Kidney capillary endothelial cell (primary cell): ENCODE data around the gene CFHR2.
"Not testable (repeated sequence)": the region's sequence is repeated elsewhere in the genome, so short reads cannot be mapped to it uniquely, and the experiment has no call there.

Experiments
- DNase-seq: peaks from one replicate; pipeline ENCODE4 v3.0.0-alpha.2; 2018; ENCODE audit warnings: low spot score

The CFHR2 gene

DNA sequence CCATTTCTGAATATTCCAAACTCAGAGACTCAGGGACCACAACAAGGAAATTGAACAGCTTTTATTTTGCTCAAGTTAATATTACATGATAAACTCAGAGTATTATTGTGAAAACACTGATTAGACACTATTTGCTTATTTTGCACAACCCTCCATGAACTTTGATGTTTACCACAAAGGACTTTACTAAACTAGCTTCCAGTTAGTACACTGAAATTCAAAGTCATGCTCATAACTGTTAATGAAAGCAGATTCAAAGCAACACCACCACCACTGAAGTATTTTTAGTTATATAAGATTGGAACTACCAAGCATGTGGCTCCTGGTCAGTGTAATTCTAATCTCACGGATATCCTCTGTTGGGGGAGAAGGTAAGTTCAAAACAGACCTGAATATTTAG lies at the start of gene CFHR2:
Gene CFHR2, plus strand, starts transcription at position 171 of the 400 bp plus-strand sequence. Its CDS starts 143 bp downstream, at position 314.
- DNase-seq, result not testable (repeated sequence)

DNA sequence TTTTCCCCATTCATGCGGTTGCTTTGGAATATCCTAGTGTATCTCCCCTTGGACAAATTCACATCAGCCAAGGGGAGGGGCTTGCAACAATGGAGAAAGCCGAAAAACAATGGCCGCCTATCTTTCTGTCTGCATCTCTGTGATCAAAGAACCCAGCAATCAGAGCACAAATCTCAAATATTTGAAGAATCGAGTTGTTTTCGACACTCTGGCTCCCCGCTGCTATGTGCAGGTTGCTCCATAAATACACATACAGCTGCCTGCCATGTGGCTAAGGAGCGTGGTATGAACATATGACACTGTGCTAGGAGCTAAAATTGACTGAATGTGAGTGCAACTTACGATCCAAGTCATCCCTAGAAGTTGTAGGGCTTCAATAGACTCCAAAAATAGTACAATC lies 47.2 kb upstream of the CFHR2 start:
- no peak for DNase-seq

DNA sequence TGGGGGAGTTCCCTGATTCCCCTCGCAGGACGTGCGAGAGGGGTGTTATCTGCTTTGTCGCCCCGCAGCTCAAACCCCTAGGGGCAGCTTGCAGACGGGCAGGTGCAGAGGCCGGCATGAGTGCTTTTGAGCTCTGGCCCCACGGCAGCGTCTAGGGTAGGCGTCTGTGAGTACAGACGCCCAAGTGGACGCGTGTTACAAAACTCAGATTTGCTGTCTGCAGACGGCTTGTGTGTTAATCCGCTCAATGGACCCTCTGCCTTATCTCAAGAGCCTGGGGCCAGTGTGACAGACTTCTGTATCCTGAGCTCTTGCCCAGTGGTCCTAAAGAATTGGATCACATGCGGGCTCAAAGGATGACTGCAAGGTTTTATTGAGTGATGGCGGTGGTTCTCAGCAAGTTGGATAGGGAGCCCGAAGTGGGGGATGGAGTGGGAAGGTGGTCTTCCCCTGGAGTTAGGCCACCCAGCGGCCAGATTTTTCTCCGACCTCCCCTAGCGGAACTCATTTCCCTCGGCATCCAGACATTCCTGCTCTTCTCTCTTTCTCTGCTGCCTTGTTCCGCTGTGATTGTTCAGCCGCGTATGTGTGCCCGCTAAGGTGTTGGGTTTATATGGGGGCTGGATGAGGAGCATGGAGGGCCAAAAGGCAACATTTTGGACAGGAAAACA lies 46.2 kb upstream of the CFHR2 start:
- no peak for DNase-seq

DNA sequence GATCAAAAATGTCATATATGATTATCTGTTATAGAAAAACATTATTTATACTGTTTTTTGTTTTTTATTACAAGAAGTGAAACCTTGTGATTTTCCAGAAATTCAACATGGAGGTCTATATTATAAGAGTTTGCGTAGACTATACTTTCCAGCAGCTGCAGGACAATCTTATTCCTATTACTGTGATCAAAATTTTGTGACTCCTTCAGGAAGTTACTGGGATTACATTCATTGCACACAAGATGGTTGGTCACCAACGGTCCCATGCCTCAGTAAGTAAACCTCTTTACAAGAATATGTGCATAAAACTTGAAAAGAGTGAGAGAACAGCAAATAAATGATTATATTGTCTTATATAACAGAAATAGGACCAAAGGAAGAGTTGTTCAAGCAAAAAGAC lies 41.2 kb upstream of the CFHR2 start:
- no peak for DNase-seq

DNA sequence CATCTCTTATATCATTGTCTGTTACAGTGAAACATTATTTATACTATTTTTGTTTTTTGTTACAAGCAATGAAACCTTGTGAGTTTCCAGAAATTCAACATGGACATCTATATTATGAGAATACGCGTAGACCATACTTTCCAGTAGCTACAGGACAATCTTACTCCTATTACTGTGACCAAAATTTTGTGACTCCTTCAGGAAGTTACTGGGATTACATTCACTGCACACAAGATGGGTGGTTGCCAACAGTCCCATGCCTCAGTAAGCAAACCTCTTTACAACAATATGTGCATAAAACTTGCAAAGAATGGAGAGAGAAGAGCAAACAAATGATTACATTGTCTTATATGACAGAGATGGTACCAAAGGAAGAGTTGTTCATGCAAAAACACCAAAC lies 33.3 kb upstream of the CFHR2 start:
- no peak for DNase-seq

DNA sequence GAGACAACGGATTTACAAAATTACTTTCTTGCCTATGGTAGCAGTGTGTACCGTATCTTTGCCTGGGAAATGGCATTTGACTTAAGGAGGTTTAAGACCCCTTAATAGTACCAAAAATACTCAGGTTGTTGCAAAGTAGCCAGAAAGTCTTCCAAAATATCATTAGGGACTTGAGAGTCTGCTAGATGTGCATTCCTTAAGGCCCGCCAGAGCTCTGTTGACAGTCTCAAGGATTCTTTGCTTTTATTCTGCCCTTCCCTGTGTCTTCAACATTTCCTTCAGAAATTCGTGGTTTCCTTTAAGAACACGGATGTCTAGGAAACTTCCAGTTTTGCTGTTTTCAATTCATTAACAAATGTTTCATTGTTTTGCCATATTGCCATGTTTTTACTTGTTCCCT lies 31.3 kb upstream of the CFHR2 start:
- not testable (repeated sequence) for DNase-seq

DNA sequence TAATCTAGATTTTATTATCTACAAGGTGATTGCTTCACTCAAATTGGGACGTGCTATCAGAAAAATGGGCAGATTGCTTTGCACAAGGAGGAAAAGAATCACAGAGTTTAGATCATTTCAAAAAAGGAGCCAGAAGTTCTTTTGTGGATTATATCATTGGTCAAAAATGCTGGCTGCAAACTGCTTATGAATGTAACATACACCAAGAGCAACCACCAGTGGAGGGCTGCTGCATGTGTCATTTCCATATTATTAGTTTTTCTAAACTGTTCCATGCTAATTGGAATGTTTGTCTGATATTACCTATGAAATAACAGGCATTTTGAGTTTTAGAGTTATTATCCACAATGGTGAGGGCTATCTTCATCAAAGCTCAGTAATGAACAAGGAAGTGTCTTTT lies 16.7 kb upstream of the CFHR2 start:
- DNase-seq, result not testable (repeated sequence)

DNA sequence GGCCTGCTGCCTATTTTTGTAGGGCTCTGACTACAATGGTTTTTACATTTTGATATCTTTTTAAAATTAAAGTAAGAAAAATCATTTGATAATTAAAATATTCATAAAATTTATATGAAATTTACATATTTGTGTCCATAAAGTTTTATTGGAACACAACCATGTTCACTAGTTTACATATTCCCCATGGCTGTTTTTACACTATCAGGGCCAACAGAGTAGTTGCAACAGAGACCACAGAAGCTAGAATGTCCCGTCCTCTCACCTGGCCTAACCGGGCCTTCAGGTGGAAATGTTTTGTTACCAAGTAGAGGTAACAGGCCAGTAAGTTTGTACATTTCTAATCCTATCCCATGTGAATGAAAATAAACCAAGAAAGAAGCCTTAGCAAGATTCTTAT lies 10.7 kb upstream of the CFHR2 start:
- DNase-seq, result not testable (repeated sequence)

DNA sequence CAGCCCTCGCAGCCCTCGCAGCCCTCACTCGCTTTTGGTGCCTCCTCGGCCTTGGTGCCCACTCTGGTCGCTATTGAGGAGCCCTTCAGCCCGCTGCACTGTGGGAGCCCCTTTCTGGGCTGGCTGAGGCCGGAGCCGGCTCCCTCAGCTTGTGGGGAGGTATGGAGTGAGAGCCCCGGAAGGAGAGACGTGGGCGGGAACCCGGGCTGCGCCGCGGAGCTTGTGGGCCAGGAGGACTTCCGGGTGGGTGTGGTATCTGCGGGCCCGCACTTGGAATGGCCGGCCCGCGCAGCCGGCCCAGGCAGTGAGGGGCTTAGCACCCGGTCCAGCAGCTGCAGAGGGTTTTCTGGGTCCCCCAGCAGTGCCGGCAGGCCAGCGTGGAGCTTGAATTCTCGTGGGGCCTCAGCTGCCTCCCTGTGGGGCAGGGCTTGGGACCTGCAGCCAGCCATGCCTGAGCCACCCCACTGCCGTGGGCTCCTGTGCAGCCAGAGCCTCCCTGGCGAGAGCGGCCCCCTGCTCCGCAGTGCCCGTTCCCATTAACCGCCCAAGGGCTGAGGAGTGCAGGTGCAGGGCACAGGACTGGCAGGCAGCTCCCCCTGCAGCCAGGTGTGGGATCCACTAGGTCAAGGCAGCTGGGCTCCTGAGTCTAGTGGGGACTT lies 9.9 kb upstream of the CFHR2 start:
- DNase-seq, result no peak

DNA sequence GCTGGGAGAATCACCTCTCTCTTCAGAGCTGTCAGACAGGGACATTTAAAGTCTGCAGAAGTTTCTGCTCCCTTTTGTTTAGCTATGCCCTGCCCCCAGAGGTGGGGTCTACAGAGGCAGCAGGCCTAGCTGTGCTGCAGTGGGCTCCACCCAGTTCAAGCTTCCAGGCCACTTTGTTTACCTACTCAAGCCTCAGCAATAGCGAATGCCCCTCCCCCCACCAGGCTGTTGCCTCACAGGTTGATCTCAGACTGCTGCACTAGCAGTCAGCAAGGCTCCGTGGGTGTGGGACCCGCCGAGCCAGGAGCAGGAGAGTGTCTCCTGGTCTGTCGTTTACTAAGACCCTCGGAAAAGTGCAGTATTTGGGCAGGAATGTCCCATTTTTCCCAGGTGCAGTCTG lies 2.1 kb upstream of the CFHR2 start:
- DNase-seq, result not testable (repeated sequence)

DNA sequence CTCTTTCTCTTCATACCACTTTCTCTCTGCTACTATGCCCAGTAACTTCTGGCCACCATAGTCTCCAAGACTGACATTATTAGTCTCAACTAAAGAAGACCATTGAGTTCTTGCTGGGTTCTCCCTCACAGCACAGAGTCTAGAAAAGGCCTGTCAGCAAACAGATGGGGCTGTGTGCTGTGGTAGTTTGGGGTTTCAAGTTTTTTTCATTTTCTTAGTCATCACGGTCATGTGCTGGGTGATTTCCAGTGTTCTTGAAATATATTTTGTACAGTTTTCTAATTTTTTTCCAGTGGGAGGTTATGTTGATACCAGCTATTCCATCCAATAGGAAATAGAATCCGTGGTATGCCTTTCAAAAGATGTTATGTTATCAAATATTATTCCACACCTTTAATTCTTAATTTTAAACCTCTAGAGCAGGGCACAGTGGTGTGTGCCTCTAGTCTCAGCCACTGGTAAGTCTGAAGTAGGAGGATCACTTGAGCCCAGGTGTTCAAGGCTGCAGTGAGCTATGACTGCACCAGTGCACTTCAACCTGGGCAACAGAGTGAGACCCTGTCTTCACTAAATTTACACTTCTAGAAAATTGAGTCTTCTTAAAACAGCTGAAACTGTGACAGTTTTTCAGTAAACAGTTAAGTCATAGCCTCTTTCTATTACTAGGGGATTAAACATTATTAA lies 8.3 kb downstream of the CFHR2 start:
- no peak for DNase-seq

DNA sequence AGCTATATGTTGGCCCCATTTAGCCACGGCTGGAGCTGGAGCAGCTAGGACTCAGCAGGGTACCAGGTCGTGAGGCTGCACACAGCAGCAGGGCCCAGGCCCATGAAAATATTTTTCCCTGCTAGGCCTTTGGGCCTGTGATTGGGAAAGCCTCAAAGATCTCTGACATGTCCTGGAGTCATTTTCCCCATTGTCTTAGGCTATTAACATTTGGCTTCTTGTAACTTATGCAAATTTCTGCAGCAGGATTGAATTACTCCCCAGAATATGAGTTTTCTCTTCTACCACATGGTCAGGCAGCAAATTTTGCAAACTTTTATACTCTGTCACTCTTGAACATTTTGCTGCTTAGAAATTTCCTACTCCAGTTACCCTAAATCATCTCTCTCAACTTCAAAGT lies 11.2 kb downstream of the CFHR2 start:
- DNase-seq, result no peak

DNA sequence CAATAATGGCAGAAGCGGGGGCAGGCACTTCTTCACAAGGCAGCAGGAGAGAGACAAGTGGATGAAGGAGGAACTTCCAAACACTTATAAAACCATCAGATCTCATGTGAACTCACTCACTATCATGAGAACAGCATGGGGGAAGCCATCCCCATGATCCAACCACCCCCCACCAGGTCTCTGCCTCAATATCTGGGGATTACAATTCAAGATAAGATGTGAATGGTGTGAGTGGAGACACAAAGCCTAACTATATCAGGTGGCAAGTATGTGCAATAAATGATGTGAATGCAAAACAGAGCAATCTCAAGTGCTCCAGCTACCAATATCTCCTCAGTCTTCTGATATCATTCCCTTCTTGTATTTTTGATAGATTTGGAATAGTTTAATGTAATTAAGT lies 12.4 kb downstream of the CFHR2 start:
- no peak for DNase-seq

DNA sequence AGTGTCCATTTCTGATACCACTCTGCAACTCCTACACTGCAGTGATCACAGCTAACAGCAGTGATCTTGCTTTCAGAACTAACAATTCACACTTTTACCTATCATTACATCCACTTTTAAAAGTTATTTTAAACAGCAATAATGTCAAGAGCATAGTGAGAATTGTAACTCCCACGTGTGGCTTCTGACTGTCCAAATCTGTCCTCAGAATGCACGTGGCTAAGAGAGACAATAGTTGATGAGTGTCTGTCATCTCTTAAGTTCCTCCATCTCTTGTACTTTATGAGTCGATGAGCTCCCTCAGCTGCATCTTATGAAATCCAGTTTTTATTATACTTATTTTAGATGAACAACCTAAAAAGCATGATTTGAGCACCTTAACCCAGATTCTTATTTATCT lies 17.3 kb downstream of the CFHR2 start:
- DNase-seq, result no peak

DNA sequence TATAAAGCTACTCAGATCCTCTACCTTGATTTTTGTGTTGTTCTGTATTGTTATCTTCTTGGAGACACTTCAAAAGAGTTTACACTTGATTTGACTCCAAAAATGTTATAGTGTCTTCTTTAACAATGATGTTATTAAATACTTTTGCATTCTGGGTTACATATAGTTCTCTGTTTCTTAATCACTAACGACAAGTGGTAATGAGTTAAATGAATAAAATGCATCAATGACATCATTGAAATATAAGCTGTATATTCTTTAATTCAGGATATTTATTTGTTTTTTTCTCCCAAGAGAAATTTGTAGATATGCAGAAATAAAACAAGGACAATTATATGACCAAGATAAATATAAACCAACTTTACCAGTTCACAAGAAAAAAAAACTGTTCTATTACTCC lies 26.6 kb downstream of the CFHR2 start:
- no peak for DNase-seq

DNA sequence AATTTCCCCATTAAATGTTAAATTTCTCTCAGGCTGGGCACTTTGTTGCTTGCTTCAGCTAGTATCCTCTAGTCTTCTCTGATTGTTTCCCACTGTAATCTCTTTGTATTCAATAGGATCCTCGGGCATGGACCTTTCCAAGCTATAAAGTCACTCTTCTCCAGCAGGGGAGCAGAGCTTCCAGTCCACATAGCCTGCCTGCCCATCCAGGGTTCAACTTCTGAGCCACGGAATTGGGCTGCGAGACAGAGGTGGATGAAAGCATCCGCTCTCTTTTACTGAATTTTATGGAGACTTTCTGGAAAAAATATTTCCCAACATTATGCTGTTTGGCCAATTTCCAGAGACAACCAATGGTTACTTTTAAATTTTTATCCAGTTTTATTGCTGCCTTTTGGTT lies 32.7 kb downstream of the CFHR2 start:
- DNase-seq, result no peak

DNA sequence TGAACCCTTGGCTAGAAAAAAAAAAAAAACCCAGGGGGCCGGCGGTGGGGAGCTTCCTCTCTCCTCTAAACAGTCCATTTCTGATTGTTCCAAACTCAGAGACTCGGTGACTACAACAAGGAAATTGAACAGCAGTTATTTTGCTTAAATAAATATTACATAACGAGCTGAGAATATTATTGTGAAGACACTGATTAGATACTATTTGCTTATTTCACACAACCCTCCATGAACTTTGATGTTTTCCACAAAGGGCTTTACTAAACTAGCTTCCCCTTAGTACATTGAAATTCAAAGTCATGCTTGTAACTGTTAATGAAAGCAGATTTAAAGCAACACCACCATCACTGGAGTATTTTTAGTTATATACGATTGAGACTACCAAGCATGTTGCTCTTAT lies 33.7 kb downstream of the CFHR2 start, which contains the start of gene CFHR5:
Gene CFHR5, plus strand, starts transcription at position 279 of the 400 bp plus-strand sequence. Its CDS starts 109 bp downstream, at position 388.
- DNase-seq, result no peak

DNA sequence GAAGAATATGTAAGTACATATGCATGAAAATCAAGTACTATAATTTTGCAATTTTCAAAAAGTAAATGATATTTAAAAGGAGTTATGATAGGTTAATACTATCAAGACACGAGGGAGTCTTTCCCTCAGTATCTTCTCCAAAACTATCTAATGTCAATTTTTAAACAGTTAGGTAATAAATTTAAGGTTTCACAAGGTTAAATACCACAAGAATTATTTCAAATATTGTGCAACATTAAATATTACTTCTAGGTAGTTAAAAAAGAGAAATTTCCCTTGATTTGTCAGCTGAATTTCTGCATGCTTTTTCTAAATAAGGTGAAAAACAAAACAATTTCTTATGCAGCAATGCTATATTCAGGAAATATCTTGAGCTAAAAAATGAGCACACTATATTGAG lies 37.3 kb downstream of the CFHR2 start:
- no peak for DNase-seq

DNA sequence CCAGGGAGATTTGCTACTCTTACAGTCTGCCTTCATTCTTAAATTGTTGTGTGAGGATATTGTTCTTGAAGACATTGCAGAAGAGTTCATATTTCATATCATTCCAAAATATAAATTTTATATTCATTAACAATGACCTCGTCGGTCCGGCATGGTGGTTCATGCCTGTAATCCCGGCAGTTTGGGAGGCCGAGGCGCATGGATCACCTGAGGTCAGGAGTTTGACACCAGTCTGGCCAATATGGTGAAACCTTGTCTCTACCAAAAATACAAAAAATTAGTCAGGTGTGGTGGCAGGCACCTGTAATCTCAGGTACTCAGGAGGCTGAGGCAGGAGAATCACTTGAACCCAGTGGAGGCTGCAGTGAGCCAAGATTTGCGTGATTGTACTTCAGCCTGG lies 38.7 kb downstream of the CFHR2 start:
- DNase-seq, result not testable (repeated sequence)

DNA sequence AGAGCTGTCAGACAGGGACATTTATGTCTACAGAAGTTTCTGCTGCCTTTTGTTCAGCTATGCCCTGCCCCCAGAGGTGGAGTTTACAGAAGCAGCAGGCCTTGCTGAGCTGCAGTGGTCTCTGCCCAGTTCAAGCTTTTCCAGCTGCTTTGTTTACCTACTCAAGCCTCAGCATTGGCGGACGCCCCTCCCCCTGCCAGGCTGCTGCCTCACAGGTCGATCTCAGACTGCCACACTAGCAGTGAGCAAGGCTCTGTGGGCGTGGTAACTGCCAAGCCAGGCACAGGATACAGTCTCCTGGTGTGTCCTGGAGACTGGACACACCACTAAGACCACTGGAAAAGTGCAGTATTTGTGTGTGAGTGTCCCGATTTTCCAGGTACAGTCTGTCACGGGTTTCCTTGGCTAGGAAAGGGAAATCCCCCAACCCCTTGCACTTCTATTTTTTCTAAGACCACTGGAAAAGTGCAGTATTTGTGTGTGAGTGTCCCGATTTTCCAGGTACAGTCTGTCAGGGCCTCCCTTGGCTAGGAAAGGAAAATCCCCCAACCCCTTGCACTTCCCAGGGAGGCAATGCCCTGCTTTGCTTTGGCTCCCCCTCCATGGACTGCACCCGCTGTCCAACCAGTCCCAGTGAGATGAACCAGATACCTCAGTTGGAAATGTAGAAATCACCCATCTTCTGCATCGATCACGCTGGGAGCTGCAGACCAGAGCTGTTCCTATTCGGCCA lies 48.5 kb downstream of the CFHR2 start:
- not testable (repeated sequence) for DNase-seq

DNA sequence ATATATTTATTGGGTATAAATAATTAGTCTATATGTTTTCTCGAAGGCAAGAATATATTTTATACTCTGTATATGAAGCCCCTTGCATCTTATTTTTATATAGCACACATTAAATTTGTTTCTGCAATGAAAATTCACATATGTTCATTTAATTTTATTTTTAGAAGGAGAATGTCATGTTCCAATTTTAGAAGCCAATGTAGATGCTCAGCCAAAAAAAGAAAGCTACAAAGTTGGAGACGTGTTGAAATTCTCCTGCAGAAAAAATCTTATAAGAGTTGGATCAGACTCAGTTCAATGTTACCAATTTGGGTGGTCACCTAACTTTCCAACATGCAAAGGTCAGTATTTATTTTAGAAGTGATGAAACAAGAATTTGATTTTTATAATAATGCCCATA lies 50.4 kb downstream of the CFHR2 start:
- no peak for DNase-seq

DNA sequence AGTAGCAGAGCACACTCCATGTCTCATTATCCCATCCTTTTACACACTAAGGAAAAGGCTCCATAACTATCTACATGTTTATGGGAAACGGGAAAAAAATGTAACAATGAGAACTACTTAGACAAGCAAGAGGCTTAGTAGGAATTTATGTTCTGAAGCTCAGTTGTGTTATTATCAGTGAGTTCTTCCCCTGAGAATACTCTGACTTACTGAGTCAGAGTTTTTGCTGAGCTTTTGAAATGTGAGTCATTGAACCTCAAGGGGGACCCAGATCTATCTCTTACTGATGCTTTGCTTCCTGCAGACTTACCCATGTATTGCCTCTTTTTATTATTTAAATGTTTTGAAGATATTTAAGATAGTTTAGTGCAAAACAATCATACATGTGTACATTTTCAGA lies 53.9 kb downstream of the CFHR2 start:
- DNase-seq, result peak; percentile 11

DNA sequence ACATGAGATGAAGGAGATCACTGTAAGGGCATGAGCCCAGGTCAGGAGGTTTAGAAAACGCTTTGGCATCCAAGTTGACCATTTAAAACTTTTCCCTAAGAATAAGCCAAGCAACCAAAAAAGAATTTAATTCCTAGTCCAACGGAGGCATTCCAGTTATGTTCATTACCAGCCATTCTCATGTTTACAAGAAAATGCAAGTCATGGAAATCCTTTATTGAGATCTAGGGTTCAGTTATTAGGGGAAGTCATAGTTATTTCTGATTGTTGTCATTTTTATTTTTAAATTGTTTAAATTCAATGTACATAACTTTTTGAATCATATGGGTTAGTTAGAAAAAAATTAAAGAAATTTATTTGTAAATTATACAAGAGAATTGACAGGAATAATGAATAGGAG lies 58.3 kb downstream of the CFHR2 start:
- DNase-seq, result no peak
